ENCODE measurements around the gene C5orf24.

Gene C5orf24

GRCh38 chr5:134845852-134846640 lies at the start of gene C5orf24:
Gene C5orf24, plus strand, starts transcription at chr5:134845968. Its CDS starts 8,933 bp downstream, at chr5:134854901.
- no peaks in the 10 kb centered on the region for H3K36me3 ChIP-seq (ENCODE audit: control insufficient read depth, low read depth, low read length)
- peak within 1 kb of the TSS; percentile 88 for H3K4me3 ChIP-seq (ENCODE audit: low read length)
- no peaks in the 10 kb centered on the region for H3K27me3 ChIP-seq (ENCODE audit: control insufficient read depth, insufficient read depth, low read length)
- H3K4me1 ChIP-seq (ENCODE audit: control insufficient read depth, low read depth, low read length) = peaks cover 4% of the 10 kb centered on the region
- H3K9me3 ChIP-seq (ENCODE audit: control insufficient read depth, low read depth, low read length) = no peaks in the 10 kb centered on the region
- H3K9ac ChIP-seq (ENCODE audit: low read length) = peak within 1 kb of the TSS; percentile 93
- H3K27ac ChIP-seq (ENCODE audit: low read length) = peak within 1 kb of the TSS; percentile 30

- H3K4me3 ChIP-seq (ENCODE audit: low read length) = no peak overlapping the region
- H3K36me3 ChIP-seq (ENCODE audit: control insufficient read depth, low read depth, low read length) = peaks cover 66% of the 10 kb centered on the region
- no peaks in the 10 kb centered on the region for H3K9me3 ChIP-seq (ENCODE audit: control insufficient read depth, low read depth, low read length)
- H3K27ac ChIP-seq (ENCODE audit: low read length) = no peak overlapping the region
- no peaks in the 10 kb centered on the region for H3K4me1 ChIP-seq (ENCODE audit: control insufficient read depth, low read depth, low read length)
- H3K9ac ChIP-seq (ENCODE audit: low read length) = no peak overlapping the region
- no peaks in the 10 kb centered on the region for H3K27me3 ChIP-seq (ENCODE audit: control insufficient read depth, insufficient read depth, low read length)
Observed at GRCh38 chr5:134798468-134798867, 47.3 kb upstream of the C5orf24 start.

- Histone ChIP-seq H3K27ac (ENCODE audit: low read length) (no peak overlapping the region), H3K9ac (ENCODE audit: low read length) (no peak overlapping the region), H3K4me1 (ENCODE audit: control insufficient read depth, low read depth, low read length) (no peaks in the 10 kb centered on the region), H3K9me3 (ENCODE audit: control insufficient read depth, low read depth, low read length) (no peaks in the 10 kb centered on the region), H3K4me3 (ENCODE audit: low read length) (no peak overlapping the region), H3K36me3 (ENCODE audit: control insufficient read depth, low read depth, low read length) (peaks cover 49% of the 10 kb centered on the region), H3K27me3 (ENCODE audit: control insufficient read depth, insufficient read depth, low read length) (no peaks in the 10 kb centered on the region)
Observed at GRCh38 chr5:134803821-134804220, 41.9 kb upstream of the C5orf24 start.

- Histone ChIP-seq H3K36me3 (ENCODE audit: control insufficient read depth, low read depth, low read length) (peaks cover 83% of the 10 kb centered on the region), H3K9me3 (ENCODE audit: control insufficient read depth, low read depth, low read length) (no peaks in the 10 kb centered on the region), H3K27ac (ENCODE audit: low read length) (no peak overlapping the region), H3K4me3 (ENCODE audit: low read length) (no peak overlapping the region), H3K4me1 (ENCODE audit: control insufficient read depth, low read depth, low read length) (no peaks in the 10 kb centered on the region), H3K9ac (ENCODE audit: low read length) (no peak overlapping the region), H3K27me3 (ENCODE audit: control insufficient read depth, insufficient read depth, low read length) (no peaks in the 10 kb centered on the region)
Observed at GRCh38 chr5:134813407-134813806, 32.4 kb upstream of the C5orf24 start.

- no peak overlapping the region for H3K27ac ChIP-seq (ENCODE audit: low read length)
- no peaks in the 10 kb centered on the region for H3K9me3 ChIP-seq (ENCODE audit: control insufficient read depth, low read depth, low read length)
- no peak overlapping the region for H3K9ac ChIP-seq (ENCODE audit: low read length)
- H3K4me1 ChIP-seq (ENCODE audit: control insufficient read depth, low read depth, low read length) = no peaks in the 10 kb centered on the region
- no peak overlapping the region for H3K4me3 ChIP-seq (ENCODE audit: low read length)
- no peaks in the 10 kb centered on the region for H3K27me3 ChIP-seq (ENCODE audit: control insufficient read depth, insufficient read depth, low read length)
- peaks cover 82% of the 10 kb centered on the region for H3K36me3 ChIP-seq (ENCODE audit: control insufficient read depth, low read depth, low read length)
Observed at GRCh38 chr5:134813827-134814226, 31.9 kb upstream of the C5orf24 start.

GRCh38 chr5:134817006-134817405 lies 28.8 kb upstream of the C5orf24 start:
- H3K27ac ChIP-seq (ENCODE audit: low read length) = no peak overlapping the region
- no peaks in the 10 kb centered on the region for H3K9me3 ChIP-seq (ENCODE audit: control insufficient read depth, low read depth, low read length)
- no peak overlapping the region for H3K4me3 ChIP-seq (ENCODE audit: low read length)
- peaks cover 83% of the 10 kb centered on the region for H3K36me3 ChIP-seq (ENCODE audit: control insufficient read depth, low read depth, low read length)
- no peaks in the 10 kb centered on the region for H3K27me3 ChIP-seq (ENCODE audit: control insufficient read depth, insufficient read depth, low read length)
- no peaks in the 10 kb centered on the region for H3K4me1 ChIP-seq (ENCODE audit: control insufficient read depth, low read depth, low read length)
- no peak overlapping the region for H3K9ac ChIP-seq (ENCODE audit: low read length)

- Histone ChIP-seq H3K36me3 (ENCODE audit: control insufficient read depth, low read depth, low read length) (peaks cover 83% of the 10 kb centered on the region), H3K9me3 (ENCODE audit: control insufficient read depth, low read depth, low read length) (no peaks in the 10 kb centered on the region), H3K9ac (ENCODE audit: low read length) (no peak overlapping the region), H3K4me1 (ENCODE audit: control insufficient read depth, low read depth, low read length) (no peaks in the 10 kb centered on the region), H3K27ac (ENCODE audit: low read length) (no peak overlapping the region), H3K27me3 (ENCODE audit: control insufficient read depth, insufficient read depth, low read length) (no peaks in the 10 kb centered on the region), H3K4me3 (ENCODE audit: low read length) (no peak overlapping the region)
Observed at GRCh38 chr5:134818776-134819175, 27.0 kb upstream of the C5orf24 start.

- no peak overlapping the region for H3K27ac ChIP-seq (ENCODE audit: low read length)
- H3K36me3 ChIP-seq (ENCODE audit: control insufficient read depth, low read depth, low read length) = peaks cover 80% of the 10 kb centered on the region
- H3K9ac ChIP-seq (ENCODE audit: low read length) = no peak overlapping the region
- H3K27me3 ChIP-seq (ENCODE audit: control insufficient read depth, insufficient read depth, low read length) = no peaks in the 10 kb centered on the region
- no peaks in the 10 kb centered on the region for H3K4me1 ChIP-seq (ENCODE audit: control insufficient read depth, low read depth, low read length)
- H3K9me3 ChIP-seq (ENCODE audit: control insufficient read depth, low read depth, low read length) = no peaks in the 10 kb centered on the region
- H3K4me3 ChIP-seq (ENCODE audit: low read length) = no peak overlapping the region
Observed at GRCh38 chr5:134819407-134819963, 26.3 kb upstream of the C5orf24 start.

- H3K36me3 ChIP-seq (ENCODE audit: control insufficient read depth, low read depth, low read length) = peaks cover 85% of the 10 kb centered on the region
Observed at GRCh38 chr5:134821841-134822240, 23.9 kb upstream of the C5orf24 start.

GRCh38 chr5:134824681-134825080 lies 21.1 kb upstream of the C5orf24 start:
- Histone ChIP-seq H3K36me3 (ENCODE audit: control insufficient read depth, low read depth, low read length) (peaks cover 83% of the 10 kb centered on the region), H3K4me3 (ENCODE audit: low read length) (no peak overlapping the region), H3K27me3 (ENCODE audit: control insufficient read depth, insufficient read depth, low read length) (no peaks in the 10 kb centered on the region), H3K9me3 (ENCODE audit: control insufficient read depth, low read depth, low read length) (no peaks in the 10 kb centered on the region), H3K4me1 (ENCODE audit: control insufficient read depth, low read depth, low read length) (no peaks in the 10 kb centered on the region), H3K27ac (ENCODE audit: low read length) (no peak overlapping the region), H3K9ac (ENCODE audit: low read length) (no peak overlapping the region)

More at GRCh38 chr5:134821841-134822240, 23.9 kb upstream of the C5orf24 start:
- Histone ChIP-seq H3K9me3 (ENCODE audit: control insufficient read depth, low read depth, low read length) (no peaks in the 10 kb centered on the region), H3K27ac (ENCODE audit: low read length) (no peak overlapping the region), H3K27me3 (ENCODE audit: control insufficient read depth, insufficient read depth, low read length) (no peaks in the 10 kb centered on the region), H3K4me3 (ENCODE audit: low read length) (no peak overlapping the region), H3K4me1 (ENCODE audit: control insufficient read depth, low read depth, low read length) (no peaks in the 10 kb centered on the region), H3K9ac (ENCODE audit: low read length) (no peak overlapping the region)

- H3K4me3 ChIP-seq (ENCODE audit: low read length) = no peak overlapping the region
- H3K36me3 ChIP-seq (ENCODE audit: control insufficient read depth, low read depth, low read length) = peaks cover 78% of the 10 kb centered on the region
- no peaks in the 10 kb centered on the region for H3K4me1 ChIP-seq (ENCODE audit: control insufficient read depth, low read depth, low read length)
- no peak overlapping the region for H3K9ac ChIP-seq (ENCODE audit: low read length)
- H3K27ac ChIP-seq (ENCODE audit: low read length) = no peak overlapping the region
- no peaks in the 10 kb centered on the region for H3K27me3 ChIP-seq (ENCODE audit: control insufficient read depth, insufficient read depth, low read length)
- H3K9me3 ChIP-seq (ENCODE audit: control insufficient read depth, low read depth, low read length) = no peaks in the 10 kb centered on the region
Observed at GRCh38 chr5:134825212-134825611, 20.6 kb upstream of the C5orf24 start.
